GM23248 (cell line): ENCODE data around the gene FGGY.

Experiments used
- EZH2 ChIP-seq: fragments of 200-600 bp; sonication (generic); IDR thresholded peaks from 2 replicates; pipeline ENCODE4 v1.6.1; 2018; ENCODE audit warnings: antibody characterized with exemption, mild to moderate bottlenecking; ENCODE audit not compliant: insufficient read depth, poor library complexity, severe bottlenecking
- EZH2phosphoT487 ChIP-seq: fragments of 200-600 bp; sonication (generic); IDR thresholded peaks from 2 replicates; pipeline ENCODE4 v1.6.1; 2018; ENCODE audit warnings: antibody characterized with exemption, moderate library complexity, mild to moderate bottlenecking, low read depth; ENCODE audit not compliant: insufficient read depth

- TF ChIP-seq EZH2, result no peak
- TF ChIP-seq EZH2phosphoT487, result no peak
Observed at GRCh38 chr1:59678040-59678439, 381.1 kb downstream of the FGGY start.
